Stimulated activated naive CD8-positive, alpha-beta T cell treated with anti-CD3 and anti-CD28 coated beads, Interleukin-15, amount 100 ng/mL, for 72 hours (primary cell): ENCODE measurements around the gene OTOP1.
"Not testable (repeated sequence)": the region's sequence is repeated elsewhere in the genome, so short reads cannot be mapped to it uniquely, and the experiment has no call there.

Experiments used
- ATAC-seq: fragments of 150-1000 bp; cut with Tn5 transposase; 2 replicates; pipeline ENCODE4 v1.10.0; 2021; ENCODE audit warnings: mild to moderate bottlenecking, moderate library complexity
- DNase-seq, 2 donors: peaks; one replicate each; pipeline ENCODE4 v3.0.0; 2021 to 2022
- H3K27ac Mint-ChIP-seq, 2 donors: one replicate each; pipeline ENCODE4 v1.8.0; 2022; ENCODE audit warnings: mild to moderate bottlenecking in 2 of 2, mixed read lengths in 2 of 2, moderate library complexity in 2 of 2
- H3K27me3 Mint-ChIP-seq: one replicate; pipeline ENCODE4 v1.8.0; 2022; ENCODE audit warnings: mixed read lengths
- H3K4me1 Mint-ChIP-seq: one replicate; pipeline ENCODE4 v1.8.0; 2022; ENCODE audit warnings: mild to moderate bottlenecking, mixed read lengths
- H3K4me3 Mint-ChIP-seq, 2 donors: one replicate each; pipeline ENCODE4 v1.8.0; 2022; ENCODE audit warnings: mild to moderate bottlenecking in 2 of 2, mixed read lengths in 2 of 2, moderate library complexity in 1 of 2
- H3K9me3 Mint-ChIP-seq, 2 donors: one replicate each; pipeline ENCODE4 v1.8.0; 2022; ENCODE audit warnings: mixed read lengths in 2 of 2

The OTOP1 gene

DNA sequence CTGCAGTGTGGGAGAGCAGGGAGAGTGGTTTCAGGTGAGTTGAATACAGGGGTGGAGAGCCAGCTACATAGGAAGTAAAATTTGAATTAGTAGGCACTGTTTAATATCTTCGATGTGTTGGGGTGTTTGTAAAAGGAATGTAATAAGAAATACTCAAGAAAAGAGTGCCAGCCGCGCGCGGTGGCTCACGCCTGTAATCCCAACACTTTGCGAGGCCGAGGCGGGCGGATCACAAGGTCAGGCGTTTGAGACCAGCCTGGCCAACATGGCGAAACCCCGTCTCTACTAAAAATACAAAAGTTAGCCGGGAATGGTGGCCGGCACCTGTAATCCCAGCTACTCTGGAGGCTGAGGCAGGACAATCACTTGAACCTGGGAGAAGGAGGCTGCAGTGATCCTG lies 22.6 kb upstream of the OTOP1 start:
- not testable (repeated sequence) for H3K27me3 Mint-ChIP-seq
- peak overlapping the region in 1 of 2 donors; percentile 99 for H3K27ac Mint-ChIP-seq

DNA sequence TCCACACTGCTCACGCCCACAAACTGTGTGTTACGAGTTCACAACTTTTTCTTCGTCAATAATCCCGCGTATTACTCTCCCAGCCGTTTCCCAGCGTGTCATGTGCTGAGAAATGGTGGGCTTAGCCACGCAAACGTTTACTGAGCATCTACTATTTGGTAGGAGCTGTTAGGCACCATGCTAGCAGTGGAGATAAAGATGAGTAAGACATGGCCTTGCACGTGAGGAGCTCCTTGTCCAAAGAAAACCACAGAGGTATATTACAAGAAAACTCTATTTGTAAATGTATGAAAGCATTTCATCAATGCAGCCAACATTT lies 22.1 kb upstream of the OTOP1 start:
- peak overlapping the region; percentile 92 to 96 for H3K4me3 Mint-ChIP-seq

More for the DNA sequence above, 22.6 kb upstream of the OTOP1 start:
- not testable (repeated sequence) for ATAC-seq, H3K9me3 Mint-ChIP-seq, DNase-seq
- Mint-ChIP-seq H3K4me1 (peaks cover 29% of the 10 kb centered on the region), H3K4me3 (peak overlapping the region; percentile 92 to 96)

GRCh38 chr4:4248029-4248884 lies 21.5 kb upstream of the OTOP1 start, which contains the start of gene TMEM128:
Gene TMEM128, minus strand, starts transcription at chr4:4248223. Its CDS starts 21 bp downstream, at chr4:4248202.
- Mint-ChIP-seq H3K27me3 (no peaks in the 10 kb centered on the region), H3K27ac (peak within 1 kb of the TSS; percentile 99), H3K4me3 (peak within 1 kb of the TSS; percentile 92 to 96), H3K9me3 (no peaks in the 10 kb centered on the region), H3K4me1 (peaks cover 35% of the 10 kb centered on the region)
- ATAC-seq: peak; percentile 98
- DNase-seq: peak; percentile 86 to 90

More for the DNA sequence above, 22.1 kb upstream of the OTOP1 start:
- ATAC-seq (no peak), DNase-seq (no peak)
- Mint-ChIP-seq H3K27ac (peak overlapping the region; percentile 99), H3K4me1 (peaks cover 29% of the 10 kb centered on the region), H3K27me3 (no peaks in the 10 kb centered on the region), H3K9me3 (no peaks in the 10 kb centered on the region)

- Mint-ChIP-seq H3K27ac (peak overlapping the region; percentile 99), H3K9me3 (no peaks in the 10 kb centered on the region), H3K27me3 (no peaks in the 10 kb centered on the region), H3K4me1 (peaks cover 38% of the 10 kb centered on the region), H3K4me3 (peak overlapping the region; percentile 92 to 96)
- ATAC-seq (peak; percentile 47), DNase-seq (no peak)
These were observed 20.9 kb upstream of the OTOP1 start for GRCh38 chr4:4247696-4248028.

DNA sequence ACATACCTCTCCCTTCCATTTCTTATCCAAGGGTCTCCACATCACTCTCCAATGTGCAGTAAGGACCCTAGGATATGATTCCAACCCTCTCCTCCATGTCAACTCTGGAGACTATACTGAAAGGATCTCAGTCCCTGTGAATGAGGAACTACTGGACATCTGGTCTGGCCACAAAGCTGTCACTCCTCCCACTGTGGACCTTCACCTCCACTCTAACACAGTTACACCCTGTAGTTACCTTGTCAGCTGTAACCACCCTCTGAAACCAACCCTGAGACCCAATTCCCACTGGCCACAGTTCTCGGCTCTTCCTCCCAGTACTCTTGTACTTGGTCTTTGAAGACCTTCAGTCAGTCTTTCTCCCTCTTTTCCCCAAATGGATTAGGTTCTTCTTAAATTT lies 18.4 kb upstream of the OTOP1 start:
- H3K27me3 Mint-ChIP-seq: no peaks in the 10 kb centered on the region
- peaks cover 32% of the 10 kb centered on the region for H3K4me1 Mint-ChIP-seq
- ATAC-seq (no peak), DNase-seq (no peak)
- H3K9me3 Mint-ChIP-seq: no peaks in the 10 kb centered on the region
- peak overlapping the region; percentile 49 to 67 for H3K27ac Mint-ChIP-seq
- peak overlapping the region in 1 of 2 donors; percentile 7 for H3K4me3 Mint-ChIP-seq

- peak overlapping the region in 1 of 2 donors; percentile 19 for H3K27ac Mint-ChIP-seq
- not testable (repeated sequence) for DNase-seq, H3K4me1 Mint-ChIP-seq, H3K9me3 Mint-ChIP-seq, ATAC-seq, H3K4me3 Mint-ChIP-seq, H3K27me3 Mint-ChIP-seq
These were observed 12.8 kb upstream of the OTOP1 start for GRCh38 chr4:4239551-4239950.

DNA sequence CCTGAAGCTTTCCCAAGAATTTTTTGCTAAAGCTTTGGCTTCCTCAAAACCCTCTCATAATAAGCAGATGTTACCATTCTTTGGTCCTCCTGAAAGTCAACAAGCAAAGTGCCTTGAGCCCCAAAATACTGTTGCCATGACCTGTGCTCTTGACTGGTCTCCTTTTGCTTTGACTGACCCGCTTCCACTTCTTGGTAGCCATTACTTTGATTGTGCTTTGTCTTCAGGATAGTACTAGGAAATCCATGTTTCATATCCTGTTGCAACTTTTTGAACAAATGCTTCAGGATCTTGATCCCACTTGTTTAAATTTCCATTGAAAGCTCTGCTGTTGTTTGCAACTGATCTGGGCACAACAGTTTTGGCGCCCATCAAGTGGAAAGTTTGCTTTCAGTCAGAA lies 6.9 kb upstream of the OTOP1 start:
- Mint-ChIP-seq H3K4me3 (no peak overlapping the region), H3K27ac (no peak overlapping the region), H3K9me3 (peaks cover 0 to 12% of the 10 kb centered on the region in 2 donors), H3K4me1 (no peaks in the 10 kb centered on the region), H3K27me3 (peaks cover 16% of the 10 kb centered on the region)
- ATAC-seq (no peak), DNase-seq (no peak)

- H3K9me3 Mint-ChIP-seq: peaks cover 0 to 3% of the 10 kb centered on the region in 2 donors
- H3K4me3 Mint-ChIP-seq: no peak overlapping the region
- no peak for ATAC-seq
- H3K4me1 Mint-ChIP-seq: peaks cover 19% of the 10 kb centered on the region
- DNase-seq: no peak
- H3K27me3 Mint-ChIP-seq: peaks cover 69% of the 10 kb centered on the region
- no peak overlapping the region for H3K27ac Mint-ChIP-seq
These were observed 1.6 kb upstream of the OTOP1 start for GRCh38 chr4:4228356-4228668.

GRCh38 chr4:4227510-4228355 lies 1.0 kb upstream of the OTOP1 start:
- H3K27me3 Mint-ChIP-seq: peaks cover 75% of the 10 kb centered on the region
- ATAC-seq: no peak
- H3K4me3 Mint-ChIP-seq: peak overlapping the region in 1 of 2 donors; percentile 38
- H3K4me1 Mint-ChIP-seq: peaks cover 19% of the 10 kb centered on the region
- no peak for DNase-seq
- H3K9me3 Mint-ChIP-seq: no peaks in the 10 kb centered on the region
- no peak overlapping the region for H3K27ac Mint-ChIP-seq

DNA sequence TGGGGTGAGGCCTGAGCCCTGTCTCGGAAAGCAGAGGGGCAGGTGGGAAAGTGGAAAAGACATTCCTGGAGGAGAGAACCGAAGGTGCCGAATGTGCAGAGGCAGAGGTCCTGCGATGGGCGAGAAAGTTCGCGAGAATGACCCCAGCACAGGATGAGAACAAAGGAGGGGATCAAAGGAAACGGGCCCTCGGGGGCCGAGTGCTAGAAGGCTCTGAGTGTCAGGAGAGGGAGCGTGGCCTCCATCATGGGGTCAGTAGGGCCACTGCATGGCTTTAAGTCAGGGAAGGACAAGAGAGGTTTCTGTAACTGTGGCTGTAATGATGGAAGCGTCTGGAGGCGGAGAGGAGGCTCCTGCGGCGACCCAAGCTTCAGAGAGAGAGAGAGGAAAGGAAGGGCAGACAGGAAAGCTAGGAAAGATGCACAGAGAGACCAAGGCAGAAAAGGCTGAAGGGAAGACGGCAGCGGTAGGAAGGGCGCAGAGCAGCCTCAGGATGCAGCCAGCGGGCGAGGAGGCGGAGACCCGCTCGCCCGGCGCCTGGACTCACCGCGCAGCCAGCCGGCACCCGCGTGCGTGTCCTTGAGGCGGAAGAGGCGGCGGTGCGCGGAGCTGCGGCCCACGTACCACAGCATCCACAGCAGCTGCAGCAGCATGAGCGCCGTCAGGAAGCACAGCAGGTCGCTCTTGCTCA lies 669 bp downstream of the OTOP1 start:
- Mint-ChIP-seq H3K27me3 (peaks cover 90% of the 10 kb centered on the region), H3K4me3 (peak overlapping the region in 1 of 2 donors; percentile 21), H3K4me1 (peaks cover 19% of the 10 kb centered on the region), H3K27ac (no peak overlapping the region), H3K9me3 (no peaks in the 10 kb centered on the region)
- no peak for ATAC-seq
- no peak for DNase-seq

- ATAC-seq (no peak), DNase-seq (no peak)
- no peak overlapping the region for H3K27ac Mint-ChIP-seq
- H3K27me3 Mint-ChIP-seq: peaks cover 8% of the 10 kb centered on the region
- no peaks in the 10 kb centered on the region for H3K4me1 Mint-ChIP-seq
- H3K9me3 Mint-ChIP-seq: no peaks in the 10 kb centered on the region
- no peak overlapping the region for H3K4me3 Mint-ChIP-seq
These were observed 9.6 kb downstream of the OTOP1 start for GRCh38 chr4:4217113-4217512.

- Mint-ChIP-seq H3K27me3 (peaks cover 4% of the 10 kb centered on the region), H3K4me3 (no peak overlapping the region), H3K27ac (no peak overlapping the region), H3K9me3 (no peaks in the 10 kb centered on the region), H3K4me1 (no peaks in the 10 kb centered on the region)
- DNase-seq (no peak), ATAC-seq (no peak)
These were observed 10.1 kb downstream of the OTOP1 start for GRCh38 chr4:4216648-4217047.

GRCh38 chr4:4213674-4214073 lies 13.1 kb downstream of the OTOP1 start:
- peaks cover 20% of the 10 kb centered on the region for H3K27me3 Mint-ChIP-seq
- ATAC-seq, H3K4me1 Mint-ChIP-seq, DNase-seq, H3K4me3 Mint-ChIP-seq, H3K9me3 Mint-ChIP-seq, H3K27ac Mint-ChIP-seq: not testable (repeated sequence)

- H3K27me3 Mint-ChIP-seq: peaks cover 76% of the 10 kb centered on the region
- H3K27ac Mint-ChIP-seq: no peak overlapping the region
- ATAC-seq (no peak), DNase-seq (no peak)
- H3K4me3 Mint-ChIP-seq: no peak overlapping the region
- H3K9me3 Mint-ChIP-seq: peaks cover 0 to 7% of the 10 kb centered on the region in 2 donors
- peaks cover 8% of the 10 kb centered on the region for H3K4me1 Mint-ChIP-seq
These were observed 20.5 kb downstream of the OTOP1 start for GRCh38 chr4:4206204-4206603.

DNA sequence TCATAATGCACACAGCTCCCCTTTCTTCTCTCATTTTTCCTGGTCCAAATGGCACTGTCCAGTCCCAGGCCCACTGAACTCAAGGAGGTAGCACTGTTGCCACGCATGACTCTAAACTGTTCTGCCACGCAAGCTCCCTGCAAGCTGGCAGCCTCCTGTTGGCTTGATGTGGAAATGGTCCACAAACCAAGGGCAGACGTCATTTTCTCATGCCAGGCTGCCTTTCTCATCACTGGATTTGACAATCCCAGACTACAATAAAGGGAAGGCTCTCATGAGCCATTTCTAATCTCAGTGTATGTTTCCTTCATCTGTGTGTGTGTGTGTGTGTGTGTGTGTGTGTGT lies 22.4 kb downstream of the OTOP1 start:
- Mint-ChIP-seq H3K4me1 (peaks cover 8% of the 10 kb centered on the region), H3K27me3 (peaks cover 59% of the 10 kb centered on the region), H3K4me3 (no peak overlapping the region), H3K27ac (no peak overlapping the region), H3K9me3 (peaks cover 0 to 7% of the 10 kb centered on the region in 2 donors)
- ATAC-seq (no peak), DNase-seq (no peak)
